Hindlimb muscle (tissue), 1 donor: ENCODE results near the gene FBLN1. TPM values are rescaled to one million over a fixed set of nuclear protein-coding genes. Genes with fewer than 3 reads are reported as not detected.
A peak's percentile ranks its signal among the peaks of the same experiment; 100 is the strongest.

Source experiments
- DNase-seq: peaks from one replicate; pipeline ENCODE4 v3.0.0-alpha.2; 2013
- polyA plus RNA-seq: library from polyadenylated mRNA; unstranded; fragments of 120-200 nt; gene quantifications from one replicate; pipeline ENCODE4 v1.2.1, GENCODE V29; 2013; ENCODE audit not compliant: insufficient read length

The FBLN1 gene
- polyA plus RNA-seq, 1 donor = 134 TPM

- DNase-seq = no peak
These were observed 68.4 kb downstream of the FBLN1 start for GRCh38 chr22:45571089-45571488.

DNA sequence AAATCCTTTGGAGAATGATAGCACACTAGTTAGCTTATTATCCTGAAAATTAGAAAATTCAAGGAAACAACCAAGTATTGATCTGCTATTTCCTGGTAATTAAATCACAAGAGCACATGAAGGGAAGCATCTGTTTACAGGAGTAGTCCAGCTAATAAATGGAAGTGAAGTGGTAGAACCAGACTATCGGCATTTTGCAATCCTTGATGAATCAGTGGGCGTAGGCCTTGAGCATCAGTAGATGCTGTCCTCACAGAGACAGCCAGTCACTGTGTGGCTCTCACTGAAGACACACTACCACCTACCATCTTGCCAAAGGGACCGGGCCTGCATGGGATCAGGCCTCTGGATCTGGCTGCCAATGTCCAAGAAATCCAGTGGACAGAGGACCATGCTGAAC, 69.8 kb downstream of the FBLN1 start:
- DNase-seq = no peak

DNA sequence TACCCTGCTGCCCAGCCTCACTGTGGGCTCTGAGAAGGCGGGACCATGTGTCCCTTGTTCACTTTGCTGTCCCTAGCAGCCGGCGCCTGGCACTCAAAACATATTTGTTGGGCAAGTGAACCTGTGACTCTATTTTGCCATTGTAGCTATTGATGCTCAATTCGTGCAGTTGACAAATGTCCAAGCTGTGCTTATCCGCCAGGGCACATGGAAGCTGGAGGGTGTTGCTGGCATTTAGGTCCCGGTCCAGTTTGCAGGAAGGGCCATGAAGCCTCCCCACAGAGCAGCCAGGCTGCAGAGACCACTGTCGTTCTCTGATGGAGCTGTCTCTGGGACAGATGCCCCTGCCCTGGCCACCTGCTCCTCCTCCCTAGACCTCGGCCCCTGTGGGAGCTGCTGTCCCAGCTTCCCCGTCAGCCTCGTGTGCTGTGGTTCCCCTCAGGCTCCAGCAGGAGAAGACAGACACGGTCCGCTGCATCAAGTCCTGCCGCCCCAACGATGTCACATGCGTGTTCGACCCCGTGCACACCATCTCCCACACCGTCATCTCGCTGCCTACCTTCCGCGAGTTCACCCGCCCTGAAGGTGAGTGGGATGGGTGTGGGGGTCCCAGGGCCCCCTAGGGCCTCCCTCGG, 71.5 kb downstream of the FBLN1 start:
- no peak for DNase-seq

DNA sequence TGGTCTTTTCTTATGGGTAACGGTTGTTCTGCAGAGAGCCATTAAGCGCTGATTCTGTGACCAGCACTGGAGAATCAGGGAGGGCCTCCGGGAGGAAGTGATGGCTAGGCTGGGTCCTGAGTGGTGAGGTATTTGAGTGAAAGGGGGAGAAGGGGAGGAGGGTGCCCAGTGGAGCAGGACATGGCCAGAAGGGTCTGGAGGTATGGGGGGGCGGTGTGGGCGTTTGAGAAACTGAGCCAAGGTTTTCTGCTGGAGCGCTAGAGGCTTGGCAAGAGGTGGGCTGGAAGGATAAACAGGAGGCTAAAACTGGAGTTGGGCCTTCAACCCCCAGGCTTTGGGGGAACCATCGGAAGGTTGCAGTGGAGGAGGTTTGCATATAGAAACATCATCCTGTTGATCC, 72.5 kb downstream of the FBLN1 start:
- no peak for DNase-seq

GRCh38 chr22:45575607-45576272, 73.1 kb downstream of the FBLN1 start:
- DNase-seq = no peak

- no peak for DNase-seq
These were observed 73.6 kb downstream of the FBLN1 start for GRCh38 chr22:45576273-45576625.

GRCh38 chr22:45576730-45577464, 74.2 kb downstream of the FBLN1 start:
- no peak for DNase-seq

- DNase-seq = peak; percentile 79
These were observed 75.3 kb downstream of the FBLN1 start for GRCh38 chr22:45577746-45578523.

GRCh38 chr22:45578524-45579147, 76.0 kb downstream of the FBLN1 start:
- no peak for DNase-seq

DNA sequence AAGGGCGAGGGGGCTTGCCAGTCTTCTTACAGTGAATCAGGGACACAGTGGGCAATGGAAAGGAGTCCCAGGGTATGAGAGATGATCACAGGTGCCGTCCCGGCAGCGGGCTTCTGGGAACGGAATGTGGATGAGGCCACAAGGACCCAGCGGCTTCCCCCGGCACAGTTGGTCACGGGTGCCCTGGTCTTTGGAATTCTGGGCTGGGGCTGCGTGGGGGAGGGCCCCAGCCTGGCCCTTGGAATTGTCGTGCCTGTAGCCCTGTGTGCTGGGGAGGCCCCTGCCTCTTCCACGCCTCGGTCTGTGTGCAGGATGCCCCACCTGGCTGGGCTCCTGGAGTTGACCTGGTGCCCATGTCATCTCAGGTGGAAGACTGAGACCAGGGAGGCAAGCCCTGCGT, 76.6 kb downstream of the FBLN1 start:
- no peak for DNase-seq

DNA sequence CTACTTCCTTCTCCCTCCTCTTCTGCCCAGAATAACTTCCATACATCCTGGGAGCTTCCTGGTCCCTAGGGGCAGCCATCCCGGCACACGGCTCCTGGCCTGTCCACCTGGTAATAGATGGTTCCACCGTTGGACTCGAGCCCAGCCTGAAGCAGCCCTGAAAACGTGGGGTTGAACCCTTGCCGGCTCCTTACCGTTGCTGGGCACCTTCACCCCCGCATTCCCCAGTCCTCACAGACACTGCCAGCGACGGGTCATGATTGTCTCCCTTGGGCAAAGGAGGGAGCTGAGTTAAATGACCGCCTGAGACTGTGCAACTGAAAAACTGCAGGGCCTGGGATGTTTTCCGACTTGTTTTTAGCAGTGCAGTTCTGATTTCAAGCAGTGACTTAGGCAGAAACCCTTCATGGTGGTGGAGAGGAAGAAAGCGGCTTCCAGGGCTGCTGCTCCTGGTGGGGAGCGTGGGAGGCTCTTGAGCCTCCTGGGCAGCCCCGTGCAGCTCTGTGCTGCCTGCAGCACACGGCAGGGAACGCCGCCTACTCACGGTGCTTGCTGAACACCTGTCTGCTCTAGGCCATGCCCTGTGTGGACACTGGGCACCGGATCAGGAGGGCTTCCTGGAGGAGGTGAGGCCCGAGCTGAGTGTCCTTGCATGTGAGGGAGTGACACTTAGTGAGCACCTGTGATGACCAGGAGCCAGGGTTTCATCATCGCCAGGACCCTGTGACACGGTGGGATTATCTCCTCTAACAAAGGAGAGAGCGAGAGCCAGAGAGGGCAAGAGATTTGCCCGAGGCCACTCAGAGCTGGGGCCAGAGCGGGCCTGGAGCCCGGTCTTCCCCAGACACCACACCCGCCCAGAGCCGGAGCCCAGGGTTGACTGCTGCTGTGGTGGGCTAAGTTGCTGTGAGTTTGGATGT, 77.4 kb downstream of the FBLN1 start:
- DNase-seq = no peak

DNA sequence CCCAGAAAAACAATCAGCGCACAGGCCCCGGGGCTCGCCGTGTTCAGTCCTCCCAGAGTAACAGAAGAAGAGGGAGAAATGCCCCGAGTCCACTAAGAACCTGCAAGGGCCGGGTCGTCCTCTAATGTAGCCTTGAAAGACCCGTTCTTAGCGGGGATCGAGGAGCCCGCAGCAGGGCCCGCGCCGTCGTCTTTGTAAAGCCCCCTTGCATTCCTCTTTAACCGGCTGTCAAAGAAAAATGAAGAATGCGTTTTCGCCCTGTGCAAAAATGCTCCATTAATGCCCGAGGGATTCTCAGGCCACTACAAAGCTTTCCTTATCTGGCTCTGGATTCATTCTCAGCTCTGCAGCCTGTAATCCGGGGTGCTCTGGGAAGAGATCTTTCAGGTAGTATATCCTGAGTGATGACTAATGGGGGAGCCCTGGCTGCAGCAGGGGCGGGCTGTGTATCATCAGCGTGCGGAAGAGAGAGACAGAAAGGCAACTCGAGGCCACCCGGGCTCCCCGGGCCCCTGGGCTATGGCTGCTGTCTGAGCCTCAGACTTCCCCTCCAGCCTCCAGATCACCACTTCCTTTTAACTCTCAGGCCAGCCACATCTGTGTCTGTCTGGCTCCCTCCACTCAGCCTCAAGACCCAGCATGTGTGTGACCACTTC, 78.2 kb downstream of the FBLN1 start:
- no peak for DNase-seq

- DNase-seq = no peak
These were observed 78.9 kb downstream of the FBLN1 start for GRCh38 chr22:45581549-45582080.

DNA sequence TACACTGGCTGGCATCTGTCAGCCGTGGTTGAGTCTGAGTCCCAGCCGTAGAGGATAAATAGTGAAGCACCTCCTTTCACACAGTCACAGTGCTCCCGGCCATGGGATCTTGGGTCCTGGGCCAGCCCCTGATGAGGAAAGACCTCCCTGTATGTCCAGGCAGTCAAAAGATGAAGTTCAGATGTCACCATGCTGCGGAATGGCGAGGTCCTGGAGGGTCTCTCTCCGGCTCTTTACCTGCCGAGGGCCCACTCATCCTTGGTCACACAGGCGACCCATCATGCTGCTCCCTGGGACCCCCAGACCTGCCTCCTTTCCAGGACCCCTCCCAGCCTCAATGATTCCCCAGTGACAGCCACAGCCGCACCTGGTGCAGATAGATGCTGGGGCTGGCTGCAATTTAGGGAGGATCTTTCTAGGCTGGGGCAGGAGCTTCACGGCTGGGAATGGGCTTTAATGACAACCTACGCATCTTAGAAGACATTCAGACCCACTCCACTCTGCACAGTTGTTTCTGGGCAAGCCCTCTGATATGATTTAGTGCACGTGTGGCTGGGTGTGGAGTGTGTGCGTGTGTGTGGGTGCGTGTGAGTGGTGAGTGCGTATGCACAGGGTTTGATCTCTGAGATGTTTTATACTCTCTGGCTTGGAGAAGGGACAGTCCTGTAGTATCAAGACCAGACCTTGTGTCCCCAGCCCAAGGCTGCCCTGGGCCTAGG, 79.7 kb downstream of the FBLN1 start:
- no peak for DNase-seq

DNA sequence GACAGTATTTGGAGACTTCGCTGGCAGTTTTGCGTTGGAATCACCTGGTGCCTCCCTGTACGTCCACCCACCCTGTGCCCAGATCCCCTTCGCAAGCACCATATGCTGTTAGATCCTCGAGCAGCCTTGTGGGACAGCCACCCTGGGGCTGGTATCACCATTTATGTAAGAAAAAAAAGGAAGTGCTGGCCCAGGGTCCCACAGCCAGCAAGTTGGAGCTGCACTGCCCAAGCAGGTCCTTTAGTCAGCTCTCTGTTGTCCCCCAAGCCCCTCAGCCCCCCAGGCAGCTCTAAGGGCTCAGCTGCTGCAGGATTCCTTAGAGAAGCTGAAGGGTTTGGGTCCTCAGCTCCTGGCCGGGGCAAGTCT, 80.3 kb downstream of the FBLN1 start:
- DNase-seq = no peak

DNA sequence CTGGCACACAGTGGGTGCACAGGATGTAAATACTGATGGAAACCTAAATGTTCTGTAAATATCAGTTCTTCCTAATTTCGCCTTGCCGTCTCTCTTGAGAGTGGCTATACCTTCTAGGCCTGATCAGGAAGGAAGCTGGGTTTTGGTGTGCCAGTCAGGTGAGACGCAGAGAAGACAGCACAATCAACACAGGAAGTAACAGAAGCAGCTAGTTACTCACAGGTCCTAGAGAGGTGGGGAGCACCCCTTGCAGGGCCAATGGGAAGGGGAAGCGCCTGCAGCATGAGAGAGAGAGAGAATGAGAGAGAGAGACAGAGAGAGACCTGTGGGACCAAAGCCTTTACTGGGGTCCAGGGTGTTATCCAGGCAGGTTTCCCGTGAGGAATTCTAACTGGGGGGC, 80.8 kb downstream of the FBLN1 start:
- no peak for DNase-seq

GRCh38 chr22:45584121-45584570, 81.5 kb downstream of the FBLN1 start:
- DNase-seq = no peak

DNA sequence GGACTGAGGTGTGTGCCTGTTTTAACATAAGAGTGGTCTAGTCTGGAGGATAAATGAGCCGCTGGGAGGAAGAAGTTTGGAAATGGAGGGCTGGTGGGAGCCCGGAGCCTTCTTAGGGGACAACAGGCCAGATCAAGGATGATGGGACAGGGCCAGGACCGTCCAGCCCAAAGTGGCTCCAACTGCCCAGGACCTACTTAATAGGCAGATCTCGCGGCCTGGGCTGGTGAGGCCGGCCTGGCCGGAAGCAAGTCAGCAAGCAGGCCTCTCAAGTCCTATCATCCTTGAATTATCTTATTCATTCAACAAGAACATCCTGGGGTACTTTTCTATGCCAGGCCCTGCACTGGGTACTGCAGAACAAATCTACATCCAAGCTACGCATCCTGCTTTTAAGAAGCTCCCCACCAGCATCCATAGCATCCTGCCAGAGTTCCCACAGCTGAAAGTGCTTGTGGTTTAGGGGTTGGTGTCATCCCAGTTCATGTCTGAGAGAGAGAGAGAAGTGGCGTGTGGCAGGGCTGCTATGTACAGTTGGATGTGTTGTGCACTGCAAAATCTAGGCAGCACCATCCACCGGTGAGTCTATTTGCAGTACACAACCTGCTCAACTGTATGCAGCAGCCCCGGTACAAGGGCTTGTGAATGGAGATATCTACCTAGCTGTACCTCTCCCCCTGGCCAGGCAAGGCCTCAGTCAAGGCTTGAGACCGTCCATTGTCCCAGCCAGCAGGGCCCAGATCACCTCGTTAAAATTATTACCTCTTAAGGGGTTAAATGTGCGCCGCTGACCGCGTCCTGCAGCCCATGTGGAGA, 82.1 kb downstream of the FBLN1 start:
- no peak for DNase-seq

- DNase-seq = peak; percentile 27
These were observed 82.7 kb downstream of the FBLN1 start for GRCh38 chr22:45585437-45585755.
